ENCODE data around the gene NBAS.

GRCh38 chr2:15579641-15580040 is 18.5 kb upstream of the NBAS start:
- no peak for TF ChIP-seq CTCF (IDR thresholded peaks at IDR 0.05)
- TF ChIP-seq POLR2A (IDR thresholded peaks at IDR 0.05), result no peak

Measured in esophagus squamous epithelium (tissue), 4 donors.